NCI-H69 (cell line): Measurements from ENCODE around the gene MTX1.
"Not testable (repeated sequence)": the region's sequence is repeated elsewhere in the genome, so short reads cannot be mapped to it uniquely, and the experiment has no call there.

ENCODE experiments used
- DNase-seq: peaks from one replicate; lab custom pipeline; 2025; lab: John Stamatoyannopoulos, UW

MTX1 gene

GRCh38 chr1:155208541-155209311 is at the start of gene MTX1:
MTX1 (plus strand) TSS chr1:155208695; CDS start chr1:155208805, 110 bp downstream.
- DNase-seq: peak; percentile 96

- peak; percentile 90 for DNase-seq
Measured at GRCh38 chr1:155158991-155159390, 49.5 kb upstream of the MTX1 start.

GRCh38 chr1:155160128-155160527 is 48.4 kb upstream of the MTX1 start:
- no peak for DNase-seq

GRCh38 chr1:155162631-155163030 is 45.9 kb upstream of the MTX1 start:
- not testable (repeated sequence) for DNase-seq

GRCh38 chr1:155163785-155164184 is 44.7 kb upstream of the MTX1 start:
- DNase-seq: not testable (repeated sequence)

GRCh38 chr1:155164625-155165024 is 43.9 kb upstream of the MTX1 start:
- DNase-seq: not testable (repeated sequence)

- peak; percentile 49 for DNase-seq
Measured at GRCh38 chr1:155166051-155166470, 42.4 kb upstream of the MTX1 start.

DNA sequence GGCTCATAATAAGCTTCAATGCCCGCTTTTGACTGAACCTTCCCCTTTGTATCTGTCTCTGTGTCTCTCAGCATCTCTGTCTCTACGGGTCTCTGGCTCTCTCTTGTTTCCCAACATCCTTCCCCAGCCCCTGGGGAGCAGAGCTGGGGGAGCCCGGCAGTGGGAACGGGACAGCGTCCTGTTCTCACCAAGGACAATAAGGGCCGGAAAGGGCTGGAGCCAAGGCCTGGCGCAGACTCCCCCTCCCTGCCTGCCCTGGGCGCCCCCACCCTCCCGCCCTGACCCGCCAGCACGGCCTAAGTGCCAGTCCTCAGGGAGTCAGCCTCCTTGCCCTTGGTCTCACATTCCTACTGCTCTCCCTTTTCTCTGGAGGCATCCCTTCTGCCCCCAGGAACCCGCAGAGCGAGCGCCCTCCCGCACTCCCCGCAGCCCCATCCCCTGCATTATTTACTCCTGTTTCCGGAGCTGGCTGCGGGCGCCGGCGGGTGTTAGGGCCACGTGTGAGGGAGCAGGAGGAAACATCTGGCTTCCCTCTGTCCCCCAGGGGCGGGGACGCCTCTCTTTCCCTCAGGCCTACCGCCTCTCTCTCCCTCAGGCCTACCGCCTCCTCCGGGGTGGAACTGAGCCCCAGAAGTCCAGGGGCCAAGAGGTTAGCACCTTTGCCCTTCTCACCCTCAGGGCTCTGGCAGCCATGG is 41.9 kb upstream of the MTX1 start:
- peak; percentile 97 for DNase-seq

GRCh38 chr1:155167166-155168104 is 41.1 kb upstream of the MTX1 start:
- peak; percentile 99 for DNase-seq

- not testable (repeated sequence) for DNase-seq
Measured at GRCh38 chr1:155168105-155168445, 40.4 kb upstream of the MTX1 start.

- DNase-seq: peak; percentile 62
Measured at GRCh38 chr1:155168456-155169210, 39.9 kb upstream of the MTX1 start.

- DNase-seq: no peak
Measured at GRCh38 chr1:155169541-155169940, 39.0 kb upstream of the MTX1 start.

DNA sequence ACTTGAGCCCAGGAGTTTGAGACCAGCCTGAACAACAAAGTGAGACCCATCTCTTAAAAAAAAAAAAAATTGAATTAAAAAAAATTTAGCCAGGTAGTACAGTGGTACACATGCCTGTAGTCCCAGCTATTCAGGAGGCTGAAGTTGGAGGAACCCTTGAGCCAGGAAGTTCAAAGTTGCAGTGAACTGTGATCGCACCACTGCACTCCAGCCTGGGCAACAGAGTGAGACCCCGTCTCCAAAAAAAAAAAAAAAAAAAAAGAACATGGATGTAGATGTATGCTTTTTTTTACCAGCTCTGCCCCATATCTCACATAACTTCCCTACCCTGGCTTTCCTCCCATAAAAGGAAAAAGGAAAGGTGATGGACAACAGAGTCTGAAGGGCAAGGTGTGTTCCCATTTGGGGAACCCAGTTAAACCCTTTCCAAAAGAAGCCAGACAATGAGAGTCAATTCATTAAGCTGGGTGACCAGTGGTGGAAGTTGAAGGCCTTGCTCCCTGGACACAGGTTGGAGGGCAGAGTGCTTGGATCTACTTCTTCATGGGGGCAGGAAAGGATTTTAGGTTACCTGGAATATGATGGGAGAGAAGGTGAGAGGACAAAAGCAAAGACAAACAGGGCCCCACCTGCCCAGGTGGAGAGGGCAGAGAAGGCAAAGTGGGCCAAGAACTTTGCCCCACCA is 38.3 kb upstream of the MTX1 start:
- DNase-seq: no peak

DNA sequence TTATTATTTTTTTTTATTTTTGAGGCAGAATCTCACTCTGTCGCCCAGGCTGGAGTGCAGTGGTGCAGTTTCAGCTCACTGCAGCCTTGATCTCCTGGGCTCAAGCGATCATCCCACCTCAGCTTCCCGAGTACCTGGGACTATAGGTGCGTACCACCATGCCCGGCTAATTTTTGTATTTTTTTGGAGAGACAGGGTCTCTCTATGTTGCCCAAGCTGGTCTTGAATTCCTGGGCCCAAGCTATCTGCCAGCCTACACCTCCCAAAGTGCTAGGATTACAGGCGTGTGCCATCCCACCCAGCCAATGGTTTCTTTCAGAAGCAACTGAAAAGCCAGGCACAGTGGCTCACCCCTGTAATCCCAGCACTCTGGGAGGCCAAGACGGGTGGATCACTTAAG is 37.7 kb upstream of the MTX1 start:
- DNase-seq: no peak

- no peak for DNase-seq
Measured at GRCh38 chr1:155171836-155172731, 36.4 kb upstream of the MTX1 start.

GRCh38 chr1:155172732-155173477 is 35.6 kb upstream of the MTX1 start, which contains the start of gene KRTCAP2:
KRTCAP2 (minus strand) TSS chr1:155173304; CDS start chr1:155173224, 80 bp downstream.
- DNase-seq: peak; percentile 98

- peak; percentile 94 for DNase-seq
Measured at GRCh38 chr1:155173478-155174323, 34.8 kb upstream of the MTX1 start, which contains the start of gene TRIM46. TRIM46 (plus strand) TSS chr1:155173849; CDS start chr1:155173967, 118 bp downstream.
